ENCODE data around the gene TRMT112. TPM values are rescaled to one million over a fixed set of nuclear protein-coding genes. Genes with fewer than 3 reads are reported as not detected.

TRMT112 gene
- total and polyA plus RNA-seq, 10 of the 15 experiments (the other 5 are each of a cell fraction or from before 2014, with no cell fraction given), result 212 to 455 (median 308) TPM

DNA sequence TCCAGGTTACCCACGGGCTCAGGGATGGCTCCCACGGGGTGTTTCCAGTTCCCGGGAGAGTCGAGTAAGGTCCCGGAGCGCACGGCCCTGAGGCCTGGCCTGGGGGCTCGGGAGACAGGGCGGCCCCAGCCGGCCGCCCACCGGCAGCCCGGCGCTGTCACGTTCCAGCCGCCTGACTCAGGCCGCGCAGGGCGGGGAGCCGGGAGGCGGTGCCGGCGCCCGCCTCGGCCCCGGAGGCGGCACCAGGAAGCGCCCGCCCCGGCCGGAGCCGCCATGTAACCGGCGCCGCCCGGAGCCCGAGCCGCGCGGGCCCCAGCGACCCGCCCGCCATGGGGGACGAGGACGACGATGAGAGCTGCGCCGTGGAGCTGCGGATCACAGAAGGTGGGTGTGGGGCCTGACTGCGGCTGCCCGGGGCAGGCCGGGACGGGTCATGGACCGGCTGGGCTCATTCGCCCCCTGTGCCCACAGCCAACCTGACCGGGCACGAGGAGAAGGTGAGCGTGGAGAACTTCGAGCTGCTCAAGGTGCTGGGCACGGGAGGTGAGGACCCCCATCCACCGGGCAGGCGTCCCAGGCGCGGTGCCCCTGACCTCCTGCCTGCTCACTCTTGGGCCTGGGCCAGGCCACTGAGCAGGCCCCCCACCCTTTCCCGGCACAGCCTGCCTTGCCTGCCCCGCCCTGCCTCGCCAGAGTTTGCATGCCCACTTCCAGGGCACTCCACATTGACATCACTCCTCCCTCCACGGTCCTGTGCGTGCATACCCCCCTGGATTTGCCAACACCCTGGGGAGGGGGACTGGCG lies 41.8 kb upstream of the TRMT112 start, which contains the start of gene RPS6KA4:
Gene RPS6KA4 (plus strand): TSS at position 256 of the 805 bp plus-strand sequence. CDS start 74 bp downstream, at position 330.
- H3K4me3 ChIP-seq, result peak within 1 kb of the TSS; percentile 69
- ChIA-PET POLR2A (interaction anchor here (0.6 to 2.5 kb wide), 5 partner anchors 11 to 173 kb away, joined by 3 to 14 read pairs (median 3); partner anchors contain the start of genes PRDX5, STIP1 and TRMT112), RAD21 (ENCODE audit: unreplicated experiment) (interaction anchor here (0.6 to 9.7 kb wide), 6 partner anchors 22 to 1006 kb away, joined by 3 to 176 read pairs (median 4); partner anchors contain the start of genes PRDX5 and TRMT112), SMC1A (ENCODE audit: uncharacterized antibody, unreplicated experiment) (interaction anchor here (1.0 to 2.3 kb wide), 5 partner anchors 24 to 294 kb away, joined by 3 to 13 read pairs (median 4); partner anchors contain the start of genes PRDX5 and TRMT112), CTCF (interaction anchor here (1.0 to 3.4 kb wide), 10 partner anchors 24 to 293 kb away, joined by 3 to 31 read pairs (median 5); partner anchors contain the start of genes PRDX5 and TRMT112)
- H3K4me1 ChIP-seq (ENCODE audit: control insufficient read depth, insufficient read depth, low read length), result peaks cover 36% of the 10 kb centered on the region
- in situ Hi-C loops (cut with MboI), result no loop called here
- H3K79me2 ChIP-seq (ENCODE audit: control insufficient read depth, insufficient read depth, low read length), result peaks cover 21% of the 10 kb centered on the region
- ATAC-seq, result peak; percentile 85
- peak within 1 kb of the TSS; percentile 85 for H2AFZ ChIP-seq (ENCODE audit: control insufficient read depth, low read depth, low read length)
- H3K27ac ChIP-seq (ENCODE audit: control insufficient read depth, insufficient read depth), result peak within 1 kb of the TSS; percentile 72
- H3K27me3 ChIP-seq (replicated peaks in 1 of 2; ENCODE audit: control insufficient read depth in 2 of 2, insufficient read depth in 2 of 2, low read length in 1 of 2), result no peaks in the 10 kb centered on the region
- intact Hi-C loops (cut with micrococcal nuclease; ENCODE audit: unreplicated experiment), result loop anchor here (5.0 kb wide), 2 partner anchors 42 to 88 kb away; partner anchors contain the start of genes PRDX5 and TRMT112
- 4% methylated on average over 46 of the region's 70 CpGs for WGBS (ENCODE audit: insufficient coverage, insufficient replicate concordance, low lambda C conversion rate, missing lambda C conversion rate)
- no peak for DNase-seq (ENCODE audit: low read depth, low spot score)
- no TSS peak for BruUV-seq (replicated peaks)
- no peaks in the 10 kb centered on the region for H4K20me1 ChIP-seq (ENCODE audit: control insufficient read depth, insufficient read depth)
- H3K9ac ChIP-seq (ENCODE audit: control insufficient read depth, insufficient read depth, low read length), result peak within 1 kb of the TSS; percentile 82
- FAIRE-seq, result no peak
- peak within 1 kb of the TSS; percentile 96 for H3K4me2 ChIP-seq (ENCODE audit: control insufficient read depth, insufficient read depth)
- peaks cover 4 to 8% of the 10 kb centered on the region in 2 experiments; a peak in 3 of 4 replicates for H3K36me3 ChIP-seq (ENCODE audit: control insufficient read depth in 2 of 2, insufficient read depth in 2 of 2, low read length in 1 of 2)
- no peaks in the 10 kb centered on the region; the same call in 2 of the 3 replicates for H3K9me3 ChIP-seq (replicated peaks; ENCODE audit: control insufficient read depth, insufficient read depth, low read length)
- TF ChIP-seq SPI1 (IDR thresholded peaks at IDR 0.05; ENCODE audit: borderline replicate concordance, insufficient read depth, low read depth, low read length) (no peak), MAX (IDR thresholded peaks at IDR 0.05; ENCODE audit: low read depth, low read length) (peak; percentile 40; the same call in 1 of the 2 replicates), ZNF274 (IDR thresholded peaks at IDR 0.05; ENCODE audit: insufficient read depth, insufficient read length) (no peak), STAT3 (IDR thresholded peaks at IDR 0.05; ENCODE audit: low read depth, low read length) (no peak), EZH2 (IDR thresholded peaks at IDR 0.05; ENCODE audit: borderline replicate concordance, control insufficient read depth, low read depth, low read length) (no peak), BACH1 (IDR thresholded peaks at IDR 0.05; ENCODE audit: borderline replicate concordance) (peak; percentile 66; the same call in 1 of the 2 replicates), PAX5 (IDR thresholded peaks at IDR 0.05; ENCODE audit: borderline replicate concordance, low read depth, low read length) (no peak), EGR1 (IDR thresholded peaks at IDR 0.05; ENCODE audit: borderline replicate concordance in 1 of 2, low read depth in 2 of 2, low read length in 2 of 2) (peak in 1 of 2 experiments; percentile 54; a peak in 1 of 3 replicates), NR2F1 (conservative IDR thresholded peaks at IDR 0.05) (peak; percentile 49), BCL11A (IDR thresholded peaks at IDR 0.05; ENCODE audit: low read depth, low read length) (no peak), CREM (IDR thresholded peaks at IDR 0.05; ENCODE audit: low read depth) (no peak), ZNF622 (IDR thresholded peaks at IDR 0.05) (no peak), JUNB (IDR thresholded peaks at IDR 0.05) (no peak), LARP7 (IDR thresholded peaks at IDR 0.05) (no peak), TCF12 (IDR thresholded peaks at IDR 0.05; ENCODE audit: low read depth, low read length) (no peak), SP1 (IDR thresholded peaks at IDR 0.05; ENCODE audit: low read depth, low read length) (no peak), SIX5 (IDR thresholded peaks at IDR 0.05; ENCODE audit: low read depth, low read length, severe bottlenecking) (no peak), IRF4 (IDR thresholded peaks at IDR 0.05; ENCODE audit: low read depth, low read length) (no peak), PML (IDR thresholded peaks at IDR 0.05; ENCODE audit: low read length) (no peak), RB1 (IDR thresholded peaks at IDR 0.05; ENCODE audit: borderline replicate concordance) (peak; percentile 61; the same call in 1 of the 2 replicates), POU2F2 (IDR thresholded peaks at IDR 0.05; ENCODE audit: borderline replicate concordance, low read depth, low read length) (no peak), YBX1 (IDR thresholded peaks at IDR 0.05) (no peak)
- TF ChIP-seq, protein P1, sequence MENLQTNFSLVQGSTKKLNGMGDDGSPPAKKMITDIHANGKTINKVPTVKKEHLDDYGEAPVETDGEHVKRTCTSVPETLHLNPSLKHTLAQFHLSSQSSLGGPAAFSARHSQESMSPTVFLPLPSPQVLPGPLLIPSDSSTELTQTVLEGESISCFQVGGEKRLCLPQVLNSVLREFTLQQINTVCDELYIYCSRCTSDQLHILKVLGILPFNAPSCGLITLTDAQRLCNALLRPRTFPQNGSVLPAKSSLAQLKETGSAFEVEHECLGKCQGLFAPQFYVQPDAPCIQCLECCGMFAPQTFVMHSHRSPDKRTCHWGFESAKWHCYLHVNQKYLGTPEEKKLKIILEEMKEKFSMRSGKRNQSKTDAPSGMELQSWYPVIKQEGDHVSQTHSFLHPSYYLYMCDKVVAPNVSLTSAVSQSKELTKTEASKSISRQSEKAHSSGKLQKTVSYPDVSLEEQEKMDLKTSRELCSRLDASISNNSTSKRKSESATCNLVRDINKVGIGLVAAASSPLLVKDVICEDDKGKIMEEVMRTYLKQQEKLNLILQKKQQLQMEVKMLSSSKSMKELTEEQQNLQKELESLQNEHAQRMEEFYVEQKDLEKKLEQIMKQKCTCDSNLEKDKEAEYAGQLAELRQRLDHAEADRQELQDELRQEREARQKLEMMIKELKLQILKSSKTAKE (IDR thresholded peaks at IDR 0.05; ENCODE audit: low read depth, poor library complexity, severe bottlenecking), result no peak

All from GM12878 (cell line).